Activated T-cell treated with anti-CD3 and anti-CD28 coated beads, Interleukin-2, amount 50 U/mL, for 72 hours (primary cell): ENCODE measurements around the gene PLB1. TPM values are rescaled to one million over a fixed set of nuclear protein-coding genes. Genes with fewer than 3 reads are reported as not detected.
"Not testable (repeated sequence)": the region's sequence is repeated elsewhere in the genome, so short reads cannot be mapped to it uniquely, and the experiment has no call there.

Source experiments
- ATAC-seq, 2 donors: fragments of 150-1000 bp; cut with Tn5 transposase; replicated peaks in 1 of 2; 2 replicates each; pipeline ENCODE4 v1.10.0; 2021; ENCODE audit warnings: moderate library complexity in 2 of 2, mild to moderate bottlenecking in 1 of 2
- DNase-seq, 2 donors: peaks; one replicate each; pipeline ENCODE4 v3.0.0; 2021 to 2022; ENCODE audit warnings: mixed read lengths in 1 of 2
- H3K27ac Mint-ChIP-seq: one replicate; pipeline ENCODE4 v1.8.0; 2022; ENCODE audit warnings: mild to moderate bottlenecking, moderate library complexity, mixed read lengths
- H3K27me3 Mint-ChIP-seq: one replicate; pipeline ENCODE4 v1.8.0; 2022; ENCODE audit warnings: low read depth, mixed read lengths
- H3K36me3 Mint-ChIP-seq, 2 donors: one replicate each; pipeline ENCODE4 v1.8.0; 2022; ENCODE audit warnings: mixed read lengths in 2 of 2, mild to moderate bottlenecking in 1 of 2; ENCODE audit not compliant: insufficient read depth in 2 of 2
- H3K4me1 Mint-ChIP-seq: one replicate; pipeline ENCODE4 v1.8.0; 2022; ENCODE audit warnings: low read depth, mixed read lengths
- H3K4me3 Mint-ChIP-seq, 2 donors: one replicate each; pipeline ENCODE4 v1.8.0; 2022; ENCODE audit warnings: mild to moderate bottlenecking in 2 of 2, mixed read lengths in 2 of 2, moderate library complexity in 2 of 2
- H3K9me3 Mint-ChIP-seq, 2 donors: one replicate each; pipeline ENCODE4 v1.8.0; 2022; ENCODE audit warnings: mixed read lengths in 2 of 2
- total RNA-seq, 2 donors: library from RNA; stranded (reverse); gene quantifications; one replicate each; pipeline ENCODE4 v1.2.3, GENCODE V29; 2022

PLB1 gene
- total RNA-seq, 2 donors from 2014 or later = 0.72 to 1.9 TPM

DNA sequence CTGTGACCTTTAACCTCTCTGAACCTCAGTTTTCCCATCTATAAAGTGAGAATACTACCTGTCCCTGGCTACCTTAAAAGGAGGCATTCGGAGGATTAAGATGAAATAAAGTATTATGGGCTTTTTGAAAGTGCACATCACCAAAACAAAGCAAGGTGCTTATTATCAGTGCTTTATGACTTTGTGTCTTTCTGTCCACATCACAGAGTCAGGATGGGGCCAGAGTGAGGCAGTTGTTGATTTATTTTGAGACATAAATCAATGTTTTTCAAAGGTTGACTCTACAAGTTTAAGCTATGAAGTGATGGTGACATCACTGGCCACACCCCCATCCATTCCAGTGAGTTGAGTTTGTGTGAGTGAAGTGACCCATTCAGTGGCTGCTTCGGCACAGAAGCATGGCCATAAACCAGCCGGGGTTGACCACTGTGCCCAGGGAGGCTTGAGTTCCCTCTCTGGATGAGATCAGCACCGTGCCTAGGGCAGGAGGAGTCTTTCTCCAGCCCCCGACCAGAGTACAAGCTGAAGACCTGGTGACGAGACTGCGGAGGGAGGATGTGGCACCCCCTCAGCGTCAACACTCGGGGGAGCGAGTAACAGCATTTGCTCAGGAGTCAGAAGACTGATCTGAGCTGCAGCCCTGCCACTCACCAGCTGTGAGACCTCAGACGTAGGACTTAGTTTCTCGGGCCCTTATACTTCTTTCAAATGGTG is 166.8 kb downstream of the PLB1 start:
- Mint-ChIP-seq H3K4me3 (no peak overlapping the region), H3K4me1 (peaks cover 7% of the 10 kb centered on the region), H3K27ac (no peak overlapping the region), H3K36me3 (peaks cover 0 to 2% of the 10 kb centered on the region in 2 donors), H3K9me3 (no peaks in the 10 kb centered on the region), H3K27me3 (no peaks in the 10 kb centered on the region)
- DNase-seq (no peak), ATAC-seq (no peak)

GRCh38 chr2:28663359-28663758 is 167.5 kb downstream of the PLB1 start:
- Mint-ChIP-seq H3K9me3 (no peaks in the 10 kb centered on the region), H3K27me3 (no peaks in the 10 kb centered on the region), H3K4me1 (no peaks in the 10 kb centered on the region), H3K27ac (no peak overlapping the region), H3K36me3 (no peaks in the 10 kb centered on the region), H3K4me3 (no peak overlapping the region)
- ATAC-seq = no peak
- DNase-seq = no peak

- Mint-ChIP-seq H3K4me3 (no peak overlapping the region), H3K9me3 (no peaks in the 10 kb centered on the region), H3K27ac (no peak overlapping the region), H3K4me1 (no peaks in the 10 kb centered on the region), H3K27me3 (no peaks in the 10 kb centered on the region), H3K36me3 (no peaks in the 10 kb centered on the region)
- no peak for ATAC-seq
- DNase-seq = no peak
Measured at GRCh38 chr2:28664120-28664842, 168.4 kb downstream of the PLB1 start.

DNA sequence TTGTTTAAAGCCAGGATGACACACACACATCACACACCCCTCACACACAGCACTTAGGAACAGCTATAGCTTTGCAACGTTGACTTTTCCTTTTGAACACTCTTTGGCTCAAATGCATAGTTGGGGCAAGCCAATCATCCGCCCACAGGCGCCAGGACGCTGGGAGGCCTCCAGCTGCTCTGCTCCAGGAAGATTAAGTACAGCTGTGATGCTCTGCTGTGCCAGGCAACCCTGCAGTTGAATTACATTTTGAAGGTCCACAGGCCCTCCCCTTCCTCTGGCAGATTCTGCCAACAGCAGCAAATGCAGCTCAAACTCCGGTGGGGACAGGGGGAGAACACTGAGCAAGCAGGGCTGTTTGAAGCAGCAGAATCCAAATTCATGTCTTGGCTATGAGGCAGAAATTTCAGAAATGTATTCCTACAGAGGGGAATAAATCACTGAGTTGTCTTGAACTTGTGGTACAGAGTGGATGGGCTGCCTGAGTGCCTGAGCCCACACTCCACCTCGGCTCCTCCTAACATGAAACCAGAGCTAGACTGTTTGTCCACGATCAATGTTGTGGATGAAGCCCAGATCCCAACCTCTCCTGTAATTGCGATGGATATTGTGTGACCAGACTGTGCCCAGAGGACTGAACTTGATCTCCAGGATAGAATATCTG is 169.3 kb downstream of the PLB1 start:
- DNase-seq (no peak), ATAC-seq (no peak)
- Mint-ChIP-seq H3K36me3 (no peaks in the 10 kb centered on the region), H3K9me3 (no peaks in the 10 kb centered on the region), H3K27ac (no peak overlapping the region), H3K4me3 (no peak overlapping the region), H3K4me1 (no peaks in the 10 kb centered on the region), H3K27me3 (no peaks in the 10 kb centered on the region)

- H3K27me3 Mint-ChIP-seq, DNase-seq, H3K27ac Mint-ChIP-seq, H3K4me3 Mint-ChIP-seq, H3K9me3 Mint-ChIP-seq, ATAC-seq, H3K36me3 Mint-ChIP-seq, H3K4me1 Mint-ChIP-seq: not testable (repeated sequence)
Measured at GRCh38 chr2:28665811-28666377, 170.0 kb downstream of the PLB1 start.

- Mint-ChIP-seq H3K36me3 (no peaks in the 10 kb centered on the region), H3K27ac (no peak overlapping the region), H3K4me3 (no peak overlapping the region), H3K4me1 (no peaks in the 10 kb centered on the region), H3K9me3 (no peaks in the 10 kb centered on the region), H3K27me3 (no peaks in the 10 kb centered on the region)
- ATAC-seq (no peak), DNase-seq (no peak)
Measured at GRCh38 chr2:28666496-28667184, 170.8 kb downstream of the PLB1 start.

DNA sequence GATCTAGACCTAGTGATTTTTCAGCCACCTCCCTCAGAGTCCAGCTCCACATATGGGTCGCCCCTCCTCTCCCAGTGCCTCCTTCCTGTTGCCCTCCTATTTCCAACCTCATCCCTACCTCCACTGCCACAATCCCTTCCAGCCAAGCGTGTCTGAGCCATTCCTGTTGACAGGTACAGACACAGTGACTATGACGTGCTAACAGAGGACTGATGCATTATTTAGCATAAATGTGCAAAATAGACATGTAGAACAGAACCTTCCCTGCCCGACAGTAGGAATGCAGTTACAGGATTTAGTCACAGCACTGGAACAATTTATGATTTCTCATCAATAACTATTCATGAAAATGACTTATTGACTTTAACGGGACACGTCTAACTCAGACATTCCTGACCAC is 171.4 kb downstream of the PLB1 start:
- no peaks in the 10 kb centered on the region for H3K4me1 Mint-ChIP-seq
- no peak overlapping the region for H3K4me3 Mint-ChIP-seq
- no peaks in the 10 kb centered on the region for H3K27me3 Mint-ChIP-seq
- peaks cover 0 to 2% of the 10 kb centered on the region in 2 donors for H3K36me3 Mint-ChIP-seq
- no peak for DNase-seq
- H3K27ac Mint-ChIP-seq = no peak overlapping the region
- no peak for ATAC-seq
- peaks cover 2 to 3% of the 10 kb centered on the region in 2 donors for H3K9me3 Mint-ChIP-seq

DNA sequence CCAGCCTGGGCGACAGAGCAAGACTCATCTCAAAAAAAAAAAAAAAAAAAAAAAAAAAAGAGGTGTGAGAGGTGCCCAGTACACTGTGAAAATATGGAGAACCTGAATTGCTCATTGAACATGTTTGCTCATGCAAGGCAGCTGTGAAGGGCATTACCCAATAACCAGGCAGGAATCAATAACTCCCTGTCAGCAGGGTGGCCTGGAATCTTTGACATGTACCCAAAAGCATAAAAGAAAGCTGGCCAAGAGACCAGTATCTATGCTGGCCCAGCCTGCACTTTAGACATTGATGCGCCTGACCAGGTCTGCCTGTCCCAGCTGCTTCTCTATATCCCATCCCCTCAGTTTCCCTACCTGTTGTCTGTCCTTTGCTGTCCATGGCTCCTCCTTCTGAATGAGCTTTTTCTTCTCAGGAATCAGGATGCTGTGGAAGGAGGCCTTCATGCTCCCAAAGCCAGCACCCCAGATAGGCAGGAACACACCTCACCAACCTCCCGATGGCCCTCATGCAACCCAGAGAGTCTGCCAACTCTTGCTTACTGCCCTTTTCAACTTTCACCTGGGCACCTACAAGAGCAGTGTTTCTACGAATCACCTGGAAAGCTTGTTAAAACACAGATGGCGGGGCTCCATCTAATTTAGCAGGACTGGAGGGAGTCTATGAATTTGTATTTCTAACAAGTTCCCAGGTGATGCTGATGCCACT is 172.4 kb downstream of the PLB1 start:
- no peaks in the 10 kb centered on the region for H3K4me1 Mint-ChIP-seq
- no peak overlapping the region for H3K4me3 Mint-ChIP-seq
- ATAC-seq (no peak), DNase-seq (no peak)
- H3K27ac Mint-ChIP-seq = no peak overlapping the region
- H3K36me3 Mint-ChIP-seq = peaks cover 3 to 5% of the 10 kb centered on the region in 2 donors
- no peaks in the 10 kb centered on the region for H3K27me3 Mint-ChIP-seq
- peaks cover 5 to 10% of the 10 kb centered on the region in 2 donors for H3K9me3 Mint-ChIP-seq

- H3K36me3 Mint-ChIP-seq = peaks cover 3 to 5% of the 10 kb centered on the region in 2 donors
- ATAC-seq (no peak), DNase-seq (no peak)
- H3K9me3 Mint-ChIP-seq = peaks cover 5 to 10% of the 10 kb centered on the region in 2 donors
- H3K4me3 Mint-ChIP-seq = no peak overlapping the region
- H3K27me3 Mint-ChIP-seq = no peaks in the 10 kb centered on the region
- H3K4me1 Mint-ChIP-seq = no peaks in the 10 kb centered on the region
- H3K27ac Mint-ChIP-seq = no peak overlapping the region
Measured at GRCh38 chr2:28668880-28669279, 173.0 kb downstream of the PLB1 start.

DNA sequence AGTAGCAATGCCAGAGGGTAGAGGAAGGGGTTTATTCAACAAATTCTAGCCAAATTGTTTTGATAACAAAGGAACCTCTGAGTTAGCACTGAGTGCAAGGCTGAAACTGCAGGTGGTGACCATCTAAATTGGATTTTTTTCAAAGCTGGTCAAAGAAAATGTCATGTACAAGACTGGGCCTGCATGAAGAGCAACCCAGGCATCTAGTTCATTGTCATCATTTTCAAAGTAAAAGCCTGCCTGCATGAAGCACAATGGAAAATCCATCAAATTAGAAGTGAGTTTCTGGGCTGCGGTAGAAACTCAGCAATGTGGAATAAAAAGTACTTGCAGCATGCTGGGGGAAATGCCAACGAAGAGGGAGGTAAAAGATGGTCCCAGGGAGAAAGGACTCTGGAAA is 175.0 kb downstream of the PLB1 start:
- no peak overlapping the region for H3K27ac Mint-ChIP-seq
- H3K9me3 Mint-ChIP-seq = peaks cover 5 to 14% of the 10 kb centered on the region in 2 donors
- DNase-seq = no peak
- H3K27me3 Mint-ChIP-seq = no peaks in the 10 kb centered on the region
- peaks cover 3 to 5% of the 10 kb centered on the region in 2 donors for H3K36me3 Mint-ChIP-seq
- no peak for ATAC-seq
- H3K4me3 Mint-ChIP-seq = no peak overlapping the region
- H3K4me1 Mint-ChIP-seq = no peaks in the 10 kb centered on the region

- H3K4me3 Mint-ChIP-seq = no peak overlapping the region
- H3K4me1 Mint-ChIP-seq = peaks cover 15% of the 10 kb centered on the region
- peaks cover 5 to 14% of the 10 kb centered on the region in 2 donors for H3K9me3 Mint-ChIP-seq
- no peak for DNase-seq
- H3K27me3 Mint-ChIP-seq = no peaks in the 10 kb centered on the region
- no peak for ATAC-seq
- peaks cover 3 to 5% of the 10 kb centered on the region in 2 donors for H3K36me3 Mint-ChIP-seq
- H3K27ac Mint-ChIP-seq = no peak overlapping the region
Measured at GRCh38 chr2:28673338-28673737, 177.5 kb downstream of the PLB1 start.

GRCh38 chr2:28674062-28674712 is 178.3 kb downstream of the PLB1 start:
- Mint-ChIP-seq H3K36me3 (peaks cover 3 to 5% of the 10 kb centered on the region in 2 donors), H3K4me1 (peaks cover 24% of the 10 kb centered on the region), H3K27me3 (no peaks in the 10 kb centered on the region), H3K27ac (no peak overlapping the region), H3K4me3 (no peak overlapping the region), H3K9me3 (peaks cover 5 to 14% of the 10 kb centered on the region in 2 donors)
- DNase-seq = no peak
- ATAC-seq = no peak
